Stimulated activated CD8-positive, alpha-beta memory T cell treated with anti-CD3 and anti-CD28 coated beads, Interleukin-12 subunit alpha, Interleukin-12 subunit beta, amount 100 ng/mL, for 4 hours (primary cell): ENCODE data around the gene SPATA12.

Experiments
- DNase-seq: peaks from one replicate; pipeline ENCODE4 v3.0.0-alpha.2; 2020; ENCODE audit warnings: low read depth

SPATA12 gene

DNA sequence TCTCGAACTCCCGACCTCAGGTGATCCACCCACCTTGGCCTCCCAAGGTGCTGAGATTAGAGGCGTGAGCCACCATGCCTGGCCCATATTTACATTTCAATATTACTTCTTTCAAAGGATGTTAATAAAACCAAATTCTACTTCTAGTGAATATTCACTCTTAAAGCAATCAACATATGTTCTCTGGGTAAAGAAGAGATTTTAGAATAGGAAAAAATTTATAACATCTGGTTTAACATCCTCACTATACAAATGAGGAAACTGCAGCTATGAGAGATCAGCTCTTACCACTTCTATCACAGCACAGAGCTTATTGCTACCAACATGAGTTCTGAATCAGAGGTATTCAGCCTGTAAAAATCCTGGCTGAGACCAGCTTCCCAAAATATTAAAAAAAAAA, 56.0 kb downstream of the SPATA12 start:
- DNase-seq, result no peak

DNA sequence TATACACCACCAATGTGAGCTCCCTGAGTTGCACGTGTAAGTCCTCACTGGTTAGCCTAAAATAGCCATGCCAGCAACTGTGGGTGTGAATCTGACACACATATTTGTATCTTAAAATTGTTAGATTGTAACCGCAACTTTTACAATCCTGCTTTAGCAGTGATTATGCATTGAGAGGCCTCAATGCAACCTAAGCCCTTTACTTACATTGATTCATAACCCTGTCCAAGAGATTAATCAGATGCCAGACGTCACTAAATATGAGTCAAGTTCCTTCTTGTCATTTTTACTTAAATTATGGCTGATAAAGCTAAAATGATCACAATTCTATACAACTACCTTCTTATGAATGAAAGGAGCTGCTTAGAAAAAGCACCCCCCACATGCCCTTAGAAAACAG, 57.8 kb downstream of the SPATA12 start:
- DNase-seq, result no peak

DNA sequence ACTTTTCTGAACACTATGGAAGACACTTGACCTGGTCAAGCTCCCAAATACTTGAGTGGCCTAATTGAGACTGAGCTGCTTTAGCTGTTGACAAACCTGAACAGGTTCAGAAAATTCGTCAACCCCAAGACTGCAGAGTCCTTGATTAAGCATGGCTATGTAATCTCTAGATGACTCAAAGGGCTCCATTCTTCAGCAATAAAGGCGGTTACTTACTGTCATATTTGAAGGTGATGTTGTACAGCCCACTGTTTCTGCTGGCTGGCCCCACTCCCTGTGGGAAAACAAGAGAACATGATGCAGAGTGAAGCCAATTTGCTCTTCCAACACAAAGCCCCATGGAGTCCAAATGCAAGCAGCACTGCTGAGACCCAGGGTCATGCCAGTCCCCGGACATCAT, 59.6 kb downstream of the SPATA12 start:
- DNase-seq, result no peak

GRCh38 chr3:57120451-57121174, 60.1 kb downstream of the SPATA12 start:
- no peak for DNase-seq
